ENCODE measurements around the gene GALT. TPM values are rescaled to one million over a fixed set of nuclear protein-coding genes. Genes with fewer than 3 reads are reported as not detected.
A peak's percentile ranks its signal among the peaks of the same experiment; 100 is the strongest.

GALT gene
- total and polyA plus RNA-seq, 2 of the 13 experiments (the other 11 are each of a cell fraction or from before 2014, with no cell fraction given): 40.4 to 46.3 TPM

DNA sequence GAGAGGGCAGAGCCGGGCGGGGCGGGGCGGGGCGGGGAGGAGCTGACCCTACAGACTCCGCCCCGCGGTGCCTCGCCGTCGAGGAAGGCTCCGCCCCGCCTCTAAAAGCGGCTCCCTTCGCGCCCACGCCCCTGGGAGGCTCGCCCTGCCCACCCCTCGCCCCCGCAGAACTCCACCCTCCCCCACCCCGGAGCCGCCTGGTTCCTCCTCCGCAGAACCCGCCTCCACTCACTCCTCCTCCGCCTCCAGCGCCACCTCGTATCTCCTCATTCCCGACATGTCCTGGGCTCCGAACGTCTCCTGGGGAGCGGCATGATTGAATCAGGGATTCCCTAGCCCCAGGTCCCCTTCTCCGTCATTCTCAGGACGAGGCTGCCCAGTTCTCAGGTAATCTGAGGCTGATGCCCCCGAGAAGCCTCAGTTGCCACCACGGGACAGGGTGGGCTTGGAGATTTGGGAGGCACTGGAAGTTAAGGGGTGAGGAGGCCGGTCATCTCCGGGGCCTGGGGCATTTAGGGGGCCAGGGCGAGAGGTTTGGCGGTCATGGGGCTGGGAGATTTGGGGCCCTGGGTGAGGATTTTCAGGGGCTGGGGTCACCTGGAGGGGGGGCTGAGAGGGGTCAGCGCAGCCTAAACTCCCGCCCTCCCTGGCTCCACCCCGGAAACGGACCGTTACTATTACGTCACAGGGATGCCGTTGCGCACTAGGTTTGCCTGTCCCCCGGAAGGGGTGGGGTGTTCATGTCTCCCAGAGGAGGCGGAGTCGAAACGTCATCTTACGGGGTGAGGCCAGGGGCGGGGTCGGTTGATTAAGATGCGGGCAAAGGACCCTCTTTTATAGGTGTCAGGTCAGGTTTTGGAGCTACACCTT lies 19.1 kb downstream of the GALT start (continued):
- TF ChIP-seq ZNF350 (CRISPR knock-in tag; IDR thresholded peaks at IDR 0.05; ENCODE audit: borderline replicate concordance, low read depth): 0 out of 2 replicates have a peak, but pooled peaks have one; percentile 24
- TF ChIP-seq AKNA (CRISPR knock-in tag; IDR thresholded peaks at IDR 0.05; ENCODE audit: borderline replicate concordance): no peak
- no peak for TF ChIP-seq SMARCC2 (IDR thresholded peaks at IDR 0.05)
- no peak for TF ChIP-seq YEATS4 (CRISPR knock-in tag; IDR thresholded peaks at IDR 0.05; ENCODE audit: borderline replicate concordance)
- TF ChIP-seq, protein P1, sequence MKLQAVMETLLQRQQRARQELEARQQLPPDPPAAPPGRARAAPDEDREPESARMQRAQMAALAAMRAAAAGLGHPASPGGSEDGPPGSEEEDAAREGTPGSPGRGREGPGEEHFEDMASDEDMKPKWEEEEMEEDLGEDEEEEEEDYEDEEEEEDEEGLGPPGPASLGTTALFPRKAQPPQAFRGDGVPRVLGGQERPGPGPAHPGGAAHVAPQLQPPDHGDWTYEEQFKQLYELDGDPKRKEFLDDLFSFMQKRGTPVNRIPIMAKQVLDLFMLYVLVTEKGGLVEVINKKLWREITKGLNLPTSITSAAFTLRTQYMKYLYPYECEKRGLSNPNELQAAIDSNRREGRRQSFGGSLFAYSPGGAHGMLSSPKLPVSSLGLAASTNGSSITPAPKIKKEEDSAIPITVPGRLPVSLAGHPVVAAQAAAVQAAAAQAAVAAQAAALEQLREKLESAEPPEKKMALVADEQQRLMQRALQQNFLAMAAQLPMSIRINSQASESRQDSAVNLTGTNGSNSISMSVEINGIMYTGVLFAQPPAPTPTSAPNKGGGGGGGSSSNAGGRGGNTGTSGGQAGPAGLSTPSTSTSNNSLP (IDR thresholded peaks at IDR 0.05; ENCODE audit: low read depth, low read length): no peak
- TF ChIP-seq, protein P2, sequence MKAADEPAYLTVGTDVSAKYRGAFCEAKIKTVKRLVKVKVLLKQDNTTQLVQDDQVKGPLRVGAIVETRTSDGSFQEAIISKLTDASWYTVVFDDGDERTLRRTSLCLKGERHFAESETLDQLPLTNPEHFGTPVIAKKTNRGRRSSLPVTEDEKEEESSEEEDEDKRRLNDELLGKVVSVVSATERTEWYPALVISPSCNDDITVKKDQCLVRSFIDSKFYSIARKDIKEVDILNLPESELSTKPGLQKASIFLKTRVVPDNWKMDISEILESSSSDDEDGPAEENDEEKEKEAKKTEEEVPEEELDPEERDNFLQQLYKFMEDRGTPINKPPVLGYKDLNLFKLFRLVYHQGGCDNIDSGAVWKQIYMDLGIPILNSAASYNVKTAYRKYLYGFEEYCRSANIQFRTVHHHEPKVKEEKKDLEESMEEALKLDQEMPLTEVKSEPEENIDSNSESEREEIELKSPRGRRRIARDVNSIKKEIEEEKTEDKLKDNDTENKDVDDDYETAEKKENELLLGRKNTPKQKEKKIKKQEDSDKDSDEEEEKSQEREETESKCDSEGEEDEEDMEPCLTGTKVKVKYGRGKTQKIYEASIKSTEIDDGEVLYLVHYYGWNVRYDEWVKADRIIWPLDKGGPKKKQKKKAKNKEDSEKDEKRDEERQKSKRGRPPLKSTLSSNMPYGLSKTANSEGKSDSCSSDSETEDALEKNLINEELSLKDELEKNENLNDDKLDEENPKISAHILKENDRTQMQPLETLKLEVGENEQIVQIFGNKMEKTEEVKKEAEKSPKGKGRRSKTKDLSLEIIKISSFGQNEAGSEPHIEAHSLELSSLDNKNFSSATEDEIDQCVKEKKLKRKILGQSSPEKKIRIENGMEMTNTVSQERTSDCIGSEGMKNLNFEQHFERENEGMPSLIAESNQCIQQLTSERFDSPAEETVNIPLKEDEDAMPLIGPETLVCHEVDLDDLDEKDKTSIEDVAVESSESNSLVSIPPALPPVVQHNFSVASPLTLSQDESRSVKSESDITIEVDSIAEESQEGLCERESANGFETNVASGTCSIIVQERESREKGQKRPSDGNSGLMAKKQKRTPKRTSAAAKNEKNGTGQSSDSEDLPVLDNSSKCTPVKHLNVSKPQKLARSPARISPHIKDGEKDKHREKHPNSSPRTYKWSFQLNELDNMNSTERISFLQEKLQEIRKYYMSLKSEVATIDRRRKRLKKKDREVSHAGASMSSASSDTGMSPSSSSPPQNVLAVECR (CRISPR knock-in tag; IDR thresholded peaks at IDR 0.05; ENCODE audit: borderline replicate concordance): peak; percentile 43; the same call in 1 of the 2 replicates
- TF ChIP-seq, protein P3, sequence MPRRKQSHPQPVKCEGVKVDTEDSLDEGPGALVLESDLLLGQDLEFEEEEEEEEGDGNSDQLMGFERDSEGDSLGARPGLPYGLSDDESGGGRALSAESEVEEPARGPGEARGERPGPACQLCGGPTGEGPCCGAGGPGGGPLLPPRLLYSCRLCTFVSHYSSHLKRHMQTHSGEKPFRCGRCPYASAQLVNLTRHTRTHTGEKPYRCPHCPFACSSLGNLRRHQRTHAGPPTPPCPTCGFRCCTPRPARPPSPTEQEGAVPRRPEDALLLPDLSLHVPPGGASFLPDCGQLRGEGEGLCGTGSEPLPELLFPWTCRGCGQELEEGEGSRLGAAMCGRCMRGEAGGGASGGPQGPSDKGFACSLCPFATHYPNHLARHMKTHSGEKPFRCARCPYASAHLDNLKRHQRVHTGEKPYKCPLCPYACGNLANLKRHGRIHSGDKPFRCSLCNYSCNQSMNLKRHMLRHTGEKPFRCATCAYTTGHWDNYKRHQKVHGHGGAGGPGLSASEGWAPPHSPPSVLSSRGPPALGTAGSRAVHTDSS (CRISPR knock-in tag; conservative IDR thresholded peaks at IDR 0.05): no peak
- TF ChIP-seq ZMYM4 (CRISPR knock-in tag; IDR thresholded peaks at IDR 0.05): peak; percentile 8; the same call in 1 of the 2 replicates
- TF ChIP-seq KDM2A (CRISPR knock-in tag; IDR thresholded peaks at IDR 0.05; ENCODE audit: borderline replicate concordance, low read depth): peak; percentile 51; the same call in 1 of the 2 replicates
- TF ChIP-seq HNRNPK (IDR thresholded peaks at IDR 0.05; ENCODE audit: low read depth, low read length, poor library complexity, severe bottlenecking): peak; percentile 12
- no peak for TF ChIP-seq XBP1 (CRISPR knock-in tag; IDR thresholded peaks at IDR 0.05)
- TF ChIP-seq HMG20B (CRISPR knock-in tag; conservative IDR thresholded peaks at IDR 0.05): no peak
- TF ChIP-seq ZKSCAN5 (CRISPR knock-in tag; IDR thresholded peaks at IDR 0.05): no peak
- TF ChIP-seq, protein P4, sequence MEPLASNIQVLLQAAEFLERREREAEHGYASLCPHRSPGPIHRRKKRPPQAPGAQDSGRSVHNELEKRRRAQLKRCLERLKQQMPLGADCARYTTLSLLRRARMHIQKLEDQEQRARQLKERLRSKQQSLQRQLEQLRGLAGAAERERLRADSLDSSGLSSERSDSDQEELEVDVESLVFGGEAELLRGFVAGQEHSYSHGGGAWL (CRISPR knock-in tag; IDR thresholded peaks at IDR 0.05): no peak

Measured in HepG2 (cell line).